WTC11 (cell line): ENCODE data around the gene CRB1. TPM values are rescaled to one million over a fixed set of nuclear protein-coding genes. Genes with fewer than 3 reads are reported as not detected.

Experiments
- ATAC-seq: fragments of 200-7000 bp; cut with Tn5 transposase; 2 replicates; pipeline ENCODE4 v1.10.0; 2021; ENCODE audit warnings: mild to moderate bottlenecking, moderate library complexity
- CTCF ChIA-PET: fragments of 300-600 bp; sonication (Branson Sonifier 250); formaldehyde crosslinking; loops from one replicate; lab custom pipeline; 2021; ENCODE audit warnings: antibody characterized with exemption; lab: Charles Lee
- POLR2A ChIA-PET: fragments of 350-600 bp; sonication (Branson Sonifier 250); formaldehyde crosslinking; loops from one replicate; lab custom pipeline; 2021; ENCODE audit warnings: antibody characterized with exemption; lab: Charles Lee
- DNase-seq: peaks from one replicate; pipeline ENCODE4 v3.0.0; 2021; ENCODE audit warnings: low spot score
- H3K27ac Mint-ChIP-seq: 2 replicates; pipeline ENCODE4 v1.8.0; 2021; ENCODE audit warnings: mixed read lengths
- H3K27me3 Mint-ChIP-seq: 2 replicates; pipeline ENCODE4 v1.8.0; 2021; ENCODE audit warnings: low read depth, mild to moderate bottlenecking, moderate library complexity, mixed read lengths
- H3K36me3 Mint-ChIP-seq: 2 replicates; pipeline ENCODE4 v1.8.0; 2021; ENCODE audit warnings: mixed read lengths
- H3K4me1 Mint-ChIP-seq: 2 replicates; pipeline ENCODE4 v1.8.0; 2022; ENCODE audit warnings: mixed read lengths
- H3K4me3 Mint-ChIP-seq: 2 replicates; pipeline ENCODE4 v1.8.0; 2021; ENCODE audit warnings: mild to moderate bottlenecking, moderate library complexity, mixed read lengths
- H3K9me3 Mint-ChIP-seq: 2 replicates; pipeline ENCODE4 v1.8.0; 2021; ENCODE audit warnings: mixed read lengths
- CREB1 ChIP-seq: sonication (generic); formaldehyde crosslinking; IDR thresholded peaks from 2 replicates; pipeline ENCODE4 v1.8.0; 2023; ENCODE audit warnings: mild to moderate bottlenecking, missing genetic modification reagents
- CTCF ChIP-seq: fragments of 200-600 bp; IDR thresholded peaks from 2 replicates; pipeline ENCODE4 v1.8.0; 2022; ENCODE audit warnings: antibody characterized with exemption
- E2F4 ChIP-seq: sonication (generic); formaldehyde crosslinking; IDR thresholded peaks from 2 replicates; pipeline ENCODE4 v1.8.1; 2022; ENCODE audit warnings: low read depth, mild to moderate bottlenecking, moderate library complexity, missing genetic modification reagents, borderline replicate concordance
- E2F5 ChIP-seq: sonication (generic); formaldehyde crosslinking; IDR thresholded peaks from 2 replicates; pipeline ENCODE4 v1.8.1; 2022; ENCODE audit warnings: mild to moderate bottlenecking, moderate library complexity, missing genetic modification reagents
- ERG ChIP-seq: fragments of 250-450 bp; sonication (Bioruptor Pico); IDR thresholded peaks from 2 replicates; pipeline ENCODE4 v1.8.0; 2021; ENCODE audit warnings: mild to moderate bottlenecking
- HMGA2 ChIP-seq: fragments of 250-450 bp; sonication (Bioruptor Pico); IDR thresholded peaks from 2 replicates; pipeline ENCODE4 v1.4.0; 2021; ENCODE audit warnings: mild to moderate bottlenecking, moderate library complexity
- HMGXB4 ChIP-seq: sonication (generic); formaldehyde crosslinking; IDR thresholded peaks from 2 replicates; pipeline ENCODE4 v1.8.1; 2023; ENCODE audit warnings: mild to moderate bottlenecking, moderate library complexity, missing genetic modification reagents
- PREB ChIP-seq: sonication (generic); formaldehyde crosslinking; IDR thresholded peaks from 2 replicates; pipeline ENCODE4 v1.8.1; 2022; ENCODE audit warnings: mild to moderate bottlenecking, missing genetic modification reagents, moderate library complexity, borderline replicate concordance
- SP1 ChIP-seq: sonication (generic); formaldehyde crosslinking; conservative IDR thresholded peaks from 2 replicates; pipeline ENCODE4 v1.8.1; 2022; ENCODE audit warnings: missing genetic modification reagents
- ZNF532 ChIP-seq: fragments of 250-450 bp; sonication (Bioruptor Pico); IDR thresholded peaks from 2 replicates; pipeline ENCODE4 v1.9.0; 2021; ENCODE audit warnings: mild to moderate bottlenecking, borderline replicate concordance
- ZNF671 ChIP-seq: fragments of 250-450 bp; sonication (Bioruptor Pico); IDR thresholded peaks from 2 replicates; pipeline ENCODE4 v1.8.0; 2021; ENCODE audit warnings: mild to moderate bottlenecking
- total RNA-seq: library from RNA; stranded (reverse); gene quantifications from 3 replicates; pipeline ENCODE4 v1.2.3, GENCODE V29; 2021

CRB1 gene
- total RNA-seq, 1 experiment from 2014 or later: 0.11 TPM

GRCh38 chr1:197399755-197400521, 131.9 kb downstream of the CRB1 start:
- ATAC-seq (peak; percentile 91), DNase-seq (peak; percentile 10)
- ChIA-PET CTCF (interaction anchor here (0.6 to 1.7 kb wide), 36 partner anchors 8 to 1282 kb away, joined by 3 to 19 read pairs (median 4); no protein-coding TSS in a partner anchor), POLR2A (interaction anchor here (0.6 to 0.7 kb wide), 6 partner anchors 12 to 630 kb away, joined by 3 to 6 read pairs (median 4); no protein-coding TSS in a partner anchor)
- Mint-ChIP-seq H3K36me3 (peaks cover 3% of the 10 kb centered on the region; the same call in 1 of the 2 replicates), H3K27ac (no peak overlapping the region), H3K4me1 (peaks cover 8% of the 10 kb centered on the region), H3K4me3 (no peak overlapping the region), H3K27me3 (no peaks in the 10 kb centered on the region), H3K9me3 (peaks cover 21% of the 10 kb centered on the region)
- no peak for TF ChIP-seq CREB1 (CRISPR knock-in tag)
- no peak for TF ChIP-seq E2F5 (CRISPR knock-in tag)
- TF ChIP-seq HMGXB4 (CRISPR knock-in tag): no peak
- no peak for TF ChIP-seq PREB (CRISPR knock-in tag)
- peak; percentile 38; the same call in 1 of the 2 replicates for TF ChIP-seq CTCF

GRCh38 chr1:197400522-197400902, 132.5 kb downstream of the CRB1 start:
- H3K36me3 Mint-ChIP-seq: peaks cover 3% of the 10 kb centered on the region; the same call in 1 of the 2 replicates
- POLR2A ChIA-PET: no interaction called here
- CTCF ChIA-PET: interaction anchor here (0.6 to 1.7 kb wide), 31 partner anchors 8 to 1281 kb away, joined by 3 to 19 read pairs (median 4); no protein-coding TSS in a partner anchor
- no peak overlapping the region for H3K4me3 Mint-ChIP-seq
- no peak for ATAC-seq
- no peaks in the 10 kb centered on the region for H3K27me3 Mint-ChIP-seq
- TF ChIP-seq ERG (no peak), HMGXB4 (CRISPR knock-in tag) (no peak), E2F4 (CRISPR knock-in tag) (no peak), ZNF532 (CRISPR knock-in tag) (no peak), HMGA2 (CRISPR knock-in tag) (no peak), SP1 (CRISPR knock-in tag) (no peak), ZNF671 (CRISPR knock-in tag) (no peak)
- TF ChIP-seq, all 79 proteins: peak for 0
- Mint-ChIP-seq H3K4me1 (peaks cover 3% of the 10 kb centered on the region), H3K9me3 (peaks cover 21% of the 10 kb centered on the region), H3K27ac (no peak overlapping the region)
- DNase-seq: no peak
